Measurements from ENCODE around the gene USP7. TPM values are rescaled to one million over a fixed set of nuclear protein-coding genes. Genes with fewer than 3 reads are reported as not detected.

The USP7 gene
- total RNA-seq, 1 donor from 2014 or later: 41.3 TPM

- DNase-seq (ENCODE audit: low read depth) (no peak), FAIRE-seq (no peak)
- Histone ChIP-seq H3K4me3 (ENCODE audit: low read depth, low read length) (no peak overlapping the region), H3K27me3 (ENCODE audit: control insufficient read depth, insufficient read depth, low read length) (no peaks in the 10 kb centered on the region), H3K36me3 (ENCODE audit: control insufficient read depth, insufficient read depth, low read length) (peaks cover 9% of the 10 kb centered on the region)
- TF ChIP-seq CTCF (IDR thresholded peaks at IDR 0.05; ENCODE audit: insufficient read depth, low read length, severe bottlenecking): no peak
Measured at GRCh38 chr16:8859913-8860881, 103.5 kb downstream of the USP7 start.

DNA sequence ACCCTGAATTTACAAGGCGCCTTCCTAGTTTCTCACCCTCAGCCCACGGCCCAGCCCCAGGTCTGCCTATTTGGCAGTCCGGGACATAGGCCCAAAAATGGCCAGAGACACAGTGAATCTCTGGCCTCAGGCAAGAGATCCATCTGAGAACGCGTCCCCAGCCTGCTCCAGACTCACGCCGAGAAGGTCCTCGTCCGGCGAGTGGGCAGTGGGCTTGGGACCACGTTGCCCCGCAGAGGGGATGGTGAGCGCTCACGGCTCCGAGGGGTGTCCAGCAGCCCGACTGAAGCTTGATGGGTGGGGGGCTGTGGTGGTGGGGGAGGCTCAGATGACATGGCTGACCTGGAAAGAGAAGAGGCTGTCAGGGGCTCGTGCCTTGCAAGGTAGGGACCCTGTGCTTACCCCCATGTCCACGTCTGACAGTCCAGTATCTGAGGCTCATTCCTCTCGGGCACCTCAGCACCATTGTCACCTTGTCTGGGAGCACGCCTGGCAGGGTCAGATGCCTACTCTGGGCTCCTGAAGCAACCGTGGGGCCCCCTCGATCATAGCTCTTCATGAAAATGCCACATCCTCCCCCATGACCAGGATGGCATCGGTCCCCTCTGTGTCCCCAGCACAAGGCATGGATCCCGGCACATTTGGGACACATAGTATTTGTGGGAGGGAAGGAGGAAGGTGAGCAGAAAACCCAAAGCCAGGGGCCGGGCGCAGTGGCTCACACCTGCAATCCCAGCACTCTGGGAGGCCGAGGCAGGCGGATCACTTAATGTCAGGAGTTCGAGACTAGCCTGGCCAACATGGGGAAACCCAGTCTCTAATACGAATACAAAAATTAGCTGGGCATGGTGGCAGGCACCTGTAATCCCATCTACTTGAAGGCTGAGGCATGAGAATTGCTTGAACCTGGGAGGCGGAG lies 104.5 kb downstream of the USP7 start:
- H3K4me3 ChIP-seq (ENCODE audit: low read depth, low read length): no peak overlapping the region
- TF ChIP-seq CTCF (IDR thresholded peaks at IDR 0.05; ENCODE audit: insufficient read depth, low read length, severe bottlenecking): no peak
- FAIRE-seq (no peak), DNase-seq (ENCODE audit: low read depth) (no peak)
- no peaks in the 10 kb centered on the region for H3K27me3 ChIP-seq (ENCODE audit: control insufficient read depth, insufficient read depth, low read length)
- peaks cover 11% of the 10 kb centered on the region for H3K36me3 ChIP-seq (ENCODE audit: control insufficient read depth, insufficient read depth, low read length)

DNA sequence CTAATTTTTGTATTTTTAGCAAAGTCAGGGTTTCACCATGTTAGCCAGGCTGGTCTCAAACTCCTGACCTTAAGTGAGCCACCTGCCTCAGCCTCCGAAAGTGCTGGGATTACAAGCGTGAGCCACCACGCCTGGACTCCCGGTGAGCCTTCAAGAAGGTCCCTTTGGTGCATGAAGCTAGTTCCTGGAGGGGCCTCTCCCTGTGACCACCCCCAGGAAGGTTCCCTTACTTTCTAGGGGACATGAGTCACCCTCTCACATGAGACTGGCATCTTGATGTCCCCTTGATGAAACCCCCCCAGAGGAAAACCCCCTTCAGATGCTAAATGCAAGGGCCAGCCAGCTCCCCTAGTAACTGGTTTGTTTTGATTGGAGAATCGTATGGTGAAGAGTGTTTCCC lies 107.7 kb downstream of the USP7 start:
- FAIRE-seq (no peak), DNase-seq (ENCODE audit: low read depth) (no peak)
- H3K4me3 ChIP-seq (ENCODE audit: low read depth, low read length): no peak overlapping the region
- TF ChIP-seq CTCF (IDR thresholded peaks at IDR 0.05; ENCODE audit: insufficient read depth, low read length, severe bottlenecking): no peak
- peaks cover 10% of the 10 kb centered on the region for H3K36me3 ChIP-seq (ENCODE audit: control insufficient read depth, insufficient read depth, low read length)
- no peaks in the 10 kb centered on the region for H3K27me3 ChIP-seq (ENCODE audit: control insufficient read depth, insufficient read depth, low read length)

DNA sequence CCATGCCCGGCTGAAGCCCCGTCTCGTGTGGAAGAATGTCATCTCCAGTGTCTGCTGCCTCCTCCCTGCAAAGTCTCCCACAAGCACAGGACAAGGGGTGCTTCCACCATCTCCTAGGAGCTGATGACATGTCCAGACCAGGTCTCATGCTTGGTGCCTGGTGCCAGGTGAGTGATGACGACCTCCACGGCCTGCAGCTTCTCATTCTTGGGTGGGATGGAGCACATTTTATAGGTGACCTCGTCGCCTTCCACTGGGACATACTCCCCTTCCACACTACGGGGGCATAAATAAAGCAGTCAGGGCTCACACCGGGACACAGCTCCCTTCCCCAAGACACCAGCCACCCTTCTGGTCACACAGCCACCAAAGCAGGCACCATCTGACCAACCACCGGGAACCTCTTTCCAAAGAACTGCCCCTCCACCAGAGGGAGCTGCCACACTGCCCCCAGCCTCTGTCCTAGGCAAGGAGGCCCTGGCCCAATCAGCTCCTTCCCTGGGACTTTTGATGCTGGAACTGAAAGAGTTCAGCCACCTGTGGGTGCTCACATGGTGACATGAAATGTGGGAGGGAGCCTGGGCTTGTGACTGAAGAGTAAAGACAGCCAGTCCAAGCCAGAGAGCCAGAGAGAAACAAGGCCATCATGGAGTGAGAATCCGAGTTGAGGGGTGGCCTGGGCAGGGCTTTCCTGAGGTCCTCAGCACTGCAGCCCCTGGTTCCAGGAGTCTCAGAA lies 108.5 kb downstream of the USP7 start:
- Histone ChIP-seq H3K27me3 (ENCODE audit: control insufficient read depth, insufficient read depth, low read length) (no peaks in the 10 kb centered on the region), H3K36me3 (ENCODE audit: control insufficient read depth, insufficient read depth, low read length) (peaks cover 10% of the 10 kb centered on the region), H3K4me3 (ENCODE audit: low read depth, low read length) (no peak overlapping the region)
- DNase-seq (ENCODE audit: low read depth) (no peak), FAIRE-seq (no peak)
- TF ChIP-seq CTCF (IDR thresholded peaks at IDR 0.05; ENCODE audit: insufficient read depth, low read length, severe bottlenecking): peak; percentile 21

DNA sequence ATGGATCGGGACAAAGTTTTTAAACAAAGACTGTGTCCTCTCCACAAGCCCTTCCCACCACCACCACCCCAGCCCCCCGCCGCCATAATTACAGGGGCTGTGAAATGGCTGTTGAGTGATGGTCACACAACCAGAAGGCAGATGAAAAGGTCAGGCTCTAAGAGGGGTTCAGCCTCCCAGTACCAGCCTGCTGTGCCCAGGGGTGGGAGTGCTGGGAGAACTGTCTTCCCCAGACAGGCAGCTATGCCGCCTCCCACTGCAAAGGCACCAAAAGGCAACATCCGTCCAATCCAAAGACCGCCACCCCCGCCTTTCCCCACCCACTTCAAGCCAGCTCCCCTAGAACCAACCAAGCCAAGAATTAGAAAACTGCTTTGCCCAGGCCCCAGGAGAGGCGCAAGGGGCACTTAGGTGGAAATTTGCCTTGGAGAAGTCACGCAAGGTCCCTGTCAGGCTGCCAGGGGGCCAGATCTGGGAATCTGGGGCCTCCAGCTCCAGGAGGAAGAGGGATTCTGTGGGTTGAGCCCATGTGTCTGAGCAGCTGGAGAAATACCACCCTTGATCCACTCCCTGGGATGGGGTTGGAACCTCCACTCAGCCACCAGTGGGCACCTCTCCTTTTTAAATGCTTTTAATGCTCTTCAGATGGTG lies 109.3 kb downstream of the USP7 start:
- Histone ChIP-seq H3K27me3 (ENCODE audit: control insufficient read depth, insufficient read depth, low read length) (no peaks in the 10 kb centered on the region), H3K4me3 (ENCODE audit: low read depth, low read length) (no peak overlapping the region), H3K36me3 (ENCODE audit: control insufficient read depth, insufficient read depth, low read length) (peaks cover 14% of the 10 kb centered on the region)
- no peak for TF ChIP-seq CTCF (IDR thresholded peaks at IDR 0.05; ENCODE audit: insufficient read depth, low read length, severe bottlenecking)
- DNase-seq (ENCODE audit: low read depth): no peak
- FAIRE-seq: no peak
